ENCODE results near the gene FMNL2.

GRCh38 chr2:152376385-152376784 is 41.4 kb downstream of the FMNL2 start:
- TF ChIP-seq ZNF8 (CRISPR knock-in tag; IDR thresholded peaks at IDR 0.05) (no peak), ESRRG (CRISPR knock-in tag; IDR thresholded peaks at IDR 0.05) (no peak), ZNF70 (CRISPR knock-in tag; IDR thresholded peaks at IDR 0.05) (no peak), ZNF565 (CRISPR knock-in tag; conservative IDR thresholded peaks at IDR 0.05; ENCODE audit: low read depth) (no peak), ZFP30 (CRISPR knock-in tag; IDR thresholded peaks at IDR 0.05) (no peak), BACH2 (CRISPR knock-in tag; IDR thresholded peaks at IDR 0.05; ENCODE audit: borderline replicate concordance) (no peak)
- TF ChIP-seq, protein P1, sequence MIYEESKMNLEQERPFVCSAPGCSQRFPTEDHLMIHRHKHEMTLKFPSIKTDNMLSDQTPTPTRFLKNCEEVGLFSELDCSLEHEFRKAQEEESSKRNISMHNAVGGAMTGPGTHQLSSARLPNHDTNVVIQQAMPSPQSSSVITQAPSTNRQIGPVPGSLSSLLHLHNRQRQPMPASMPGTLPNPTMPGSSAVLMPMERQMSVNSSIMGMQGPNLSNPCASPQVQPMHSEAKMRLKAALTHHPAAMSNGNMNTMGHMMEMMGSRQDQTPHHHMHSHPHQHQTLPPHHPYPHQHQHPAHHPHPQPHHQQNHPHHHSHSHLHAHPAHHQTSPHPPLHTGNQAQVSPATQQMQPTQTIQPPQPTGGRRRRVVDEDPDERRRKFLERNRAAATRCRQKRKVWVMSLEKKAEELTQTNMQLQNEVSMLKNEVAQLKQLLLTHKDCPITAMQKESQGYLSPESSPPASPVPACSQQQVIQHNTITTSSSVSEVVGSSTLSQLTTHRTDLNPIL (CRISPR knock-in tag; IDR thresholded peaks at IDR 0.05; ENCODE audit: low read depth) = no peak
- TF ChIP-seq, protein P2, sequence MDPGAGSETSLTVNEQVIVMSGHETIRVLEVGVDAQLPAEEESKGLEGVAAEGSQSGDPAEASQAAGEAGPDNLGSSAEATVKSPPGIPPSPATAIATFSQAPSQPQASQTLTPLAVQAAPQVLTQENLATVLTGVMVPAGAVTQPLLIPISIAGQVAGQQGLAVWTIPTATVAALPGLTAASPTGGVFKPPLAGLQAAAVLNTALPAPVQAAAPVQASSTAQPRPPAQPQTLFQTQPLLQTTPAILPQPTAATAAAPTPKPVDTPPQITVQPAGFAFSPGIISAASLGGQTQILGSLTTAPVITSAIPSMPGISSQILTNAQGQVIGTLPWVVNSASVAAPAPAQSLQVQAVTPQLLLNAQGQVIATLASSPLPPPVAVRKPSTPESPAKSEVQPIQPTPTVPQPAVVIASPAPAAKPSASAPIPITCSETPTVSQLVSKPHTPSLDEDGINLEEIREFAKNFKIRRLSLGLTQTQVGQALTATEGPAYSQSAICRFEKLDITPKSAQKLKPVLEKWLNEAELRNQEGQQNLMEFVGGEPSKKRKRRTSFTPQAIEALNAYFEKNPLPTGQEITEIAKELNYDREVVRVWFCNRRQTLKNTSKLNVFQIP (CRISPR knock-in tag; IDR thresholded peaks at IDR 0.05; ENCODE audit: borderline replicate concordance, low read depth) = no peak
- TF ChIP-seq, protein P3, sequence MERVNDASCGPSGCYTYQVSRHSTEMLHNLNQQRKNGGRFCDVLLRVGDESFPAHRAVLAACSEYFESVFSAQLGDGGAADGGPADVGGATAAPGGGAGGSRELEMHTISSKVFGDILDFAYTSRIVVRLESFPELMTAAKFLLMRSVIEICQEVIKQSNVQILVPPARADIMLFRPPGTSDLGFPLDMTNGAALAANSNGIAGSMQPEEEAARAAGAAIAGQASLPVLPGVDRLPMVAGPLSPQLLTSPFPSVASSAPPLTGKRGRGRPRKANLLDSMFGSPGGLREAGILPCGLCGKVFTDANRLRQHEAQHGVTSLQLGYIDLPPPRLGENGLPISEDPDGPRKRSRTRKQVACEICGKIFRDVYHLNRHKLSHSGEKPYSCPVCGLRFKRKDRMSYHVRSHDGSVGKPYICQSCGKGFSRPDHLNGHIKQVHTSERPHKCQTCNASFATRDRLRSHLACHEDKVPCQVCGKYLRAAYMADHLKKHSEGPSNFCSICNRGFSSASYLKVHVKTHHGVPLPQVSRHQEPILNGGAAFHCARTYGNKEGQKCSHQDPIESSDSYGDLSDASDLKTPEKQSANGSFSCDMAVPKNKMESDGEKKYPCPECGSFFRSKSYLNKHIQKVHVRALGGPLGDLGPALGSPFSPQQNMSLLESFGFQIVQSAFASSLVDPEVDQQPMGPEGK (CRISPR knock-in tag; IDR thresholded peaks at IDR 0.05; ENCODE audit: borderline replicate concordance) = no peak
